CD1c-positive myeloid dendritic cell (primary cell): ENCODE results near the gene IDI2.
A peak's percentile ranks its signal among the peaks of the same experiment; 100 is the strongest.

Source experiments
- DNase-seq: peaks from one replicate; pipeline ENCODE4 v3.0.0-alpha.2; 2016; ENCODE audit errors: extremely low spot score

IDI2 gene

DNA sequence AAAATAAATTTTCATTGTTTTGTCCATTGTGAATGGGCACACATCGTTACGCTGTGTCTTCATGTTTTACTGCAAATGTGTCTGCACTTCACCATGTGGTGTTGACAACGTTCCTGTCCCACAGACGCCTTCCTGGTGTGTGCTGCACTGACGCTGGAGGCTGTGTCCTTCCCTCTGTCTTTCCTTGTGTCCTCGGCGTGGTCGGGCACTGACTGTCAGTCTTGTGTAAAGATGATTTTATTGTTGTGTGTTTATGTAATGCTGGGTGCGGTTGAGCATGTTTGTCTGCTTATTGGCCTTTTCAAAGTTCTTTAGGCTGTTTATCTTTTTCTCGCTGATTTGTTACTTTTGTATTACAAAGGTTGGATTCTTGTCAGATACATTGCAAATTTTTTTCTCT lies 18.1 kb downstream of the IDI2 start:
- DNase-seq, result no peak

DNA sequence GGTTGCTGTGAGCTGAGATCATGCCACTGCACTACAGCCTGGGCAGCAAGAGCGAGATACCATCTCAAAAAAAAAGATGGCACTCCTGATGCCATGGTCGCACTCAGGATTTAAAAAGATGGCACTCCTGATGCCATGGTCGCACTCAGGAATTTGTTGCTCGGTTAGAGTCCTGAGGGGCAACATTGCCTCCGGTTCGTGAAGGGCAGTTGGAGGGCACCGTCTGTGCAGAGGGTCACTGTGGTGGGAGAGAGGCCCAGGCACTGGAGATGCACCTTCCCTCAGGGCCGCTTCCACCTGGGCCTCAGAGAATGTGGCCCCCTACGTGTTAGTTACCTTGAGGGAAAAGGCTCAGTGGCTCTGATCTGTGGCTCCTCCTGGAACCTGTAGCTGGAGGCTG lies 19.1 kb downstream of the IDI2 start:
- no peak for DNase-seq

GRCh38 chr10:1003884-1004670 lies 21.6 kb downstream of the IDI2 start:
- DNase-seq, result no peak

DNA sequence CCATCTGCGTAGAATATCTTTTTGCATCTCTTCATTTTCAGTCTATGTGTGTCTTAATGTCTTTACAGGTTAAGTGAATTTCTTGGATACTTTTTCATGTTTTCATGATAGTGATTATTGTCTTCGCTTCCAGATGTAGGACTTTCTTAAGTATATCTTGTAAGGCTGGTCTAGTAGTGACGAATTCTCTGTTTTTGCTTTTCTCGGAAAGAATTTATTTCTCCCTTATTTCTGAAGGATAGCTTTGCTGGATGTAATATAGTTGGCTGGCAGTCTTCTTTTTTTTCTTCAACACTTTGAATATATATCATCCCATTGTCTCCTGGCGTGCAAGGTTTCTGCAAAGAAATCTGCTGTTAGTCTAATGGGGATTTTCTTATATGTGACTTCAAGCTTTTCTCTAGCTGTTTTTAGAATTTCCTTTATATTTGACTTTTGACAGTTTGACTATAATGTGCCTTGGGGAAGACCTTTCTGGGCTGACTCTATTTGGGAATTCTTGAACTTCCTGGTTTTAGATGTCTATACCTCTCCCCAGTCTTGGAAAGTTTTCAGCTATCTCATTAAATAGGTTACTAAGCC lies 23.1 kb downstream of the IDI2 start:
- no peak for DNase-seq

- DNase-seq, result no peak
Observed at GRCh38 chr10:997266-998022, 28.2 kb downstream of the IDI2 start.

GRCh38 chr10:996031-996430 lies 29.6 kb downstream of the IDI2 start:
- DNase-seq, result no peak

DNA sequence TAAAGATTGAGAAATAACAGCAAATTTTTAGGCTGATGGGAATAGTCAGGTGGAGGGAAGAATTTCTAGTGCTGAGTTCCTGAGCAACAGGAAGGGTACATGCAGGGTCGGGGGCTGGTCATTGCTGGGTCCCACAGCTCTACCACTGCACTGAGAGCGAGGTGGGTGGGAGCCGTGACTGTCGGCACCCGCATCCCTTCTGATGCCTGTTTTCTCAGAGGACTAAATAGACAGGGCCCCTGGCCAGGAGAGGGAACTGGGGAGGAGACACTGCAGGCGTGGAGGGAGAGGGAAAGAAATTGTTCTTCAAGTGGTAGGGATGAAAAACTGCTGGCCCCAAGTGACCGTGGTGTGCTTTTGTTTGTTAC lies 30.1 kb downstream of the IDI2 start:
- DNase-seq, result no peak

- DNase-seq, result no peak
Observed at GRCh38 chr10:994836-995558, 30.7 kb downstream of the IDI2 start.

GRCh38 chr10:992871-993270 lies 32.8 kb downstream of the IDI2 start:
- no peak for DNase-seq

GRCh38 chr10:992467-992866 lies 33.2 kb downstream of the IDI2 start:
- no peak for DNase-seq

DNA sequence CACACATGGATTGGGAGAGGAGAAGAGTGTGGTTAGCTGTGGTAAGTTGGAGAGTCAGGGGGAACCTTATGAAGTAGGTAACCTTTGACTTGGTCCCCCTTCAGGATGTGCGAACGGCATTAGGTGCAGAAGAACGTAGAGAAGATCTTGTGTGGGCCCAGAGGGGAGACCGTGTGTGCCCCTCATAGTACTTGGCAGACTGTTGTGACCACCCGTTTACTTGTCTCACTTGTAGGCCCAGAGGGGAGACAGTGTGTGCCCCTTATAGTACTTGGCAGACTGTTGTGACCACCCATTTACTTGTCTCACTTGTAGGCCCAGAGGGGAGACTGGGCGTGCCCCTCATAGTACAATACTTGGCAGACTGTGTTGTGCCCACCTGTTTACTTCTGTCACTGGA lies 34.9 kb downstream of the IDI2 start:
- DNase-seq, result no peak

GRCh38 chr10:988667-989545 lies 36.8 kb downstream of the IDI2 start:
- peak; percentile 6 for DNase-seq

DNA sequence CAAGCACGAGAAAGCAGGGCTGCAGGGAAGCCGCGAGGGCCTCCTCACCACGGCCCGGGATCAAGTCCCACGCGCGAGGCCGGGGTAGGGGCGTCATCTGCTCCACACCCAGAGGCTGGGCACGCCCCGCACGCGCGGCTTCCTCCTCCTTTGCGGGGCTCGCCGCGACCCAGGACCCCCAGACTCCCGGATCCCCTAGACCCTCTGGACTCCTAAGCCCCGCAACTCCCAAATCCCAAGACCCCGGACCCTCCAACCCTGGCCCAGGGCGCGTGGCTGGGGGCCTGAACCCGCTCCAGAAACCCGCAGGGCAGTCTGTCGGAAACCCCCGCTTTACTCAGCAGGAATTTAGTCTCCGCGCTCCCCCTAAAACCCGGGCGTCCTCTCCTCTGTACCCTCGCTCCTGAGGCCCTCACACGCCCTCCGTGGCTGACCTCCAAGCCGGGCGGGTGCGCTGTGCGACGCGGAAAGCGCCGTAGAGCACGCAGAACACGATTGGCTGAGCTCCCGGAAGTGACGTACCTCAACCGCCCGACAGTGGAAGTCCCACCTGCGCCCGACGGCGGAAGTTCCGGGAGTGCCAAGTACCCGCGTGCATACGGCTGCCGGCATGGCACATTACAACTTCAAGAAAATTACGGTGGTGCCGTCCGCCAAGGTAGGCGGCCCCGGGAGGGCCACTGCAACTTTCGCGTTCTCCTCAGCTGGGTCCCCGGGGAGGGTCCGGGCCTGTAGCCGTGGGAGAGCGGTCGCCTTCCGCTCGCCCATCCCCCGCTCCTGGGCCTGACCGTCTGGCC lies 37.6 kb downstream of the IDI2 start, which contains the start of gene GTPBP4:
GTPBP4 (plus strand) TSS at position 565 of the 797 bp plus-strand sequence; CDS start at position 611, 46 bp downstream.
- DNase-seq, result peak; percentile 99

DNA sequence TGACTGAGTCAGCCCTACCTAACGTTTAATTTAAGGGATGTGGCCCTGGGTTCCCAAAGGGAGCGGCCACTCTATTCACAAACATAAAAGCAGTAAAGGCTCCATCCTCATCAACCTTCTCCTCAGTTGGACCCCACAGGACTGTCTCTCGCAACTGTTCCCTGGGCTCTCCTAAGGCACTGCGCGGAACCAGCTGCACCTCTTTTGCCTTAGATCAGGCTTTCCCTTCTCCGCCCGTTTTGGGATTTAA lies 38.1 kb downstream of the IDI2 start:
- no peak for DNase-seq

GRCh38 chr10:986881-987619 lies 38.6 kb downstream of the IDI2 start:
- no peak for DNase-seq

- DNase-seq, result no peak
Observed at GRCh38 chr10:986137-986825, 39.4 kb downstream of the IDI2 start.

DNA sequence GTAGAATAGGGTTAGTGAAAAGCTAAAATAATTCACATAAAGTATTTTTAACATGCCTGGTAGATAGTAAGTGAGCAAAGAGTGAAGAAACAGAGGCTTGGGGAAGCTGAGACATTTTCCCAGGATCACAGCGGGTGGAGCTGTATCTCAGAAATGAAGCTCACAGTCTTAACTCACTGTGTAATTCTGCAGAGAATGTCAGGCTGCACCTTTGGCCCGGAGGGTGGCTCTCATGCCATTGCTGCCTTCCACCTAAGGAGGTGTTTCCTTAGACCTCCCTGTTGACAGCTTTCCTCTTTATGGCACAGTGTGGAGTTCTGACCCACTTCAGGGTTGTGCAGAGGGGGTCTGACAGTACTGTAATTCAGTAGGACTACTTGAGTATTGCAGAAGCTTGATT lies 40.3 kb downstream of the IDI2 start:
- no peak for DNase-seq

DNA sequence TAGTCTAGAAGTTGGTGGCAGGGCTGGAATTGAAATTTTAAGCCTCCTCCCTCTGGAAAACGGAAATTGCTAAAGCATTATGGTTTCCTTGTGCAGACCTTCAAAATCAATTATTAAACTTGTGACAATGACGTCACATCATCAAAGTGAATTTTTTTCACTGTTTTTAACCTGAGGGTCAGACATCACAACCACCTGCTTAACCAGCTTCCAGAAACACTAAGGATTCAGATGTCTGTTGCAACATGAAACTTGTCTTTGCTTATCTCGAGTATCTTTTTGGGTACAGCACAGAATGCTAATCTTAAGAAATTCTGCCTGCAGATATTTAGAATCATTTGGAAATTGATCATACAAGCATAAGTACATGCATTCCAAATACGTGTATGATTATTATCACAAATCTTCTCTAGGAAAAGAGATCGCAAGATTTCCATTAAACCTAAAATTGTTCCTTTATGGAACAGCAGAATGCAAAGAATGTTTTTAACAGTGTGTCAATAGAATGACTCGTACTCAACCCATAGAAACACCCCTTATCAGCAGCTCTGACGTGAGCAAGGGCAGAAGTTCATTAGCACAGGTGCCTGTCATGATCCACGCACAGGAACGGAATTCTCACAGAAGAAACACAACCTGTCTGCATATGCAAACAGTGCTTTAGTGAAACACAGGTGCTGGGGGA lies 41.5 kb downstream of the IDI2 start:
- no peak for DNase-seq

DNA sequence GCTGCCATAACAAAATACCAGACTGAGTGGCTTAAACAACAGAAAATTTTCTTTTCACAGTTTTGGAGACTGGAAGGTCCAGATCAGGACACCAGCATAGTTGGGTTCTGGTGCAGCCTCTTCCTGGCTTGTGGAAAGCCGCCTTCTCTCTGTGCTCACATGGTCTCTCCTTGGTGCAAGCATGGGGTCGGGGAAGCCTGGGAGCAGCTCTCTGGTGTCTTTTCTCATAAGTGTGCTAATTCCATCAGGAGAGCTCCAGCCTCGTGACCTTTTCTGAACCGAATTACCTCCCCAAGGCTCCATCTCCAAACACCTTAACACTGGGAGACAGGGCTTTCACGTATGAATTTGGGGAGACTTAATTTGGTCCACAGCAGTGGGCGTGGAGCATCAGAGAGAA lies 42.3 kb downstream of the IDI2 start:
- DNase-seq, result no peak
